Measurements from ENCODE around the gene KRTAP4-9. TPM values are rescaled to one million over a fixed set of nuclear protein-coding genes. Genes with fewer than 3 reads are reported as not detected.
A peak's percentile ranks its signal among the peaks of the same experiment; 100 is the strongest.
"Not testable (repeated sequence)": the region's sequence is repeated elsewhere in the genome, so short reads cannot be mapped to it uniquely, and the experiment has no call there.

Gene KRTAP4-9
- total and polyA plus RNA-seq, 7 experiments from 2014 or later, result not detected

- POLR2A ChIA-PET; H3K4me3 ChIP-seq (ENCODE audit: low read length); H3K36me3 ChIP-seq (ENCODE audit: control insufficient read depth in 2 of 3, insufficient read depth in 3 of 3, low read length in 3 of 3); DNase-seq; H3K9me3 Mint-ChIP-seq; H3K36me3 Mint-ChIP-seq; H3K27ac ChIP-seq (ENCODE audit: low read depth, low read length); CTCF ChIA-PET; intact Hi-C loops (cut with micrococcal nuclease); H3K27me3 ChIP-seq (ENCODE audit: control insufficient read depth in 2 of 2, insufficient read depth in 2 of 2, low read length in 2 of 2); H3K9me3 ChIP-seq (ENCODE audit: control insufficient read depth in 2 of 3, low read length in 3 of 3); ATAC-seq; H3K4me1 ChIP-seq (ENCODE audit: control insufficient read depth in 2 of 2, insufficient read depth in 2 of 2, low read length in 2 of 2): not testable (repeated sequence)
- Mint-ChIP-seq H3K4me1 (peaks cover 4 to 53% (median 38%) of the 10 kb centered on the region in 7 donors), H3K27ac (peak within 1 kb of the TSS in 7 of 9 donors; percentile 25 to 92 (median 55)), H3K4me3 (peak within 1 kb of the TSS in 1 of 10 donors; percentile 29), H3K27me3 (peaks cover 0 to 17% (median 0%) of the 10 kb centered on the region in 5 donors)
Observed at GRCh38 chr17:41117846-41118386, 12.7 kb downstream of the KRTAP4-9 start, which contains the start of gene KRTAP4-11. Gene KRTAP4-11, minus strand, starts transcription at chr17:41118373. Its CDS starts 58 bp downstream, at chr17:41118315.

- Histone ChIP-seq H3K36me3 (ENCODE audit: control insufficient read depth in 2 of 3, insufficient read depth in 3 of 3, low read length in 3 of 3) (no peaks in the 10 kb centered on the region), H3K27ac (ENCODE audit: low read depth, low read length) (no peak overlapping the region), H3K9me3 (ENCODE audit: control insufficient read depth in 2 of 3, low read length in 3 of 3) (no peaks in the 10 kb centered on the region), H3K27me3 (ENCODE audit: control insufficient read depth in 2 of 2, insufficient read depth in 2 of 2, low read length in 2 of 2) (no peaks in the 10 kb centered on the region), H3K4me3 (ENCODE audit: low read length) (no peak overlapping the region), H3K4me1 (ENCODE audit: control insufficient read depth in 2 of 2, insufficient read depth in 2 of 2, low read length in 2 of 2) (peaks cover 5 to 17% of the 10 kb centered on the region in 2 donors)
- H3K4me1 Mint-ChIP-seq, result peaks cover 4 to 60% (median 45%) of the 10 kb centered on the region in 7 donors
- intact Hi-C loops (cut with micrococcal nuclease), result no loop called here
- peaks cover 0 to 4% (median 0%) of the 10 kb centered on the region in 5 donors for H3K36me3 Mint-ChIP-seq
- POLR2A ChIA-PET, result interaction anchor here (0.6 kb wide), 1 partner anchor 8 kb away, joined by 4 read pairs; no protein-coding TSS in a partner anchor
- H3K9me3 Mint-ChIP-seq, result peaks cover 0 to 8% (median 0%) of the 10 kb centered on the region in 11 donors
- peak overlapping the region in 3 of 9 donors; percentile 12 to 53 (median 43) for H3K27ac Mint-ChIP-seq
- peaks cover 0 to 19% (median 0%) of the 10 kb centered on the region in 5 donors for H3K27me3 Mint-ChIP-seq
- CTCF ChIA-PET, result no interaction called here
- ATAC-seq (no peak), DNase-seq (no peak)
- no peak overlapping the region for H3K4me3 Mint-ChIP-seq
Observed at GRCh38 chr17:41118721-41119120, 13.5 kb downstream of the KRTAP4-9 start.

- peak in 5 of 9 donors; percentile 38 to 63 (median 52) for DNase-seq
- H3K36me3 ChIP-seq (ENCODE audit: control insufficient read depth in 2 of 3, insufficient read depth in 3 of 3, low read length in 3 of 3); H3K9me3 Mint-ChIP-seq; H3K27ac ChIP-seq (ENCODE audit: low read depth, low read length); H3K27me3 ChIP-seq (ENCODE audit: control insufficient read depth in 2 of 2, insufficient read depth in 2 of 2, low read length in 2 of 2); H3K4me3 ChIP-seq (ENCODE audit: low read length); H3K36me3 Mint-ChIP-seq; H3K9me3 ChIP-seq (ENCODE audit: control insufficient read depth in 2 of 3, low read length in 3 of 3): not testable (repeated sequence)
- Mint-ChIP-seq H3K4me1 (peaks cover 4 to 72% (median 55%) of the 10 kb centered on the region in 7 donors), H3K27me3 (peaks cover 0 to 19% (median 0%) of the 10 kb centered on the region in 5 donors), H3K4me3 (peak overlapping the region in 8 of 10 donors; percentile 34 to 83 (median 64)), H3K27ac (peak overlapping the region in 7 of 9 donors; percentile 76 to 95 (median 87))
- intact Hi-C loops (cut with micrococcal nuclease), result loop anchor here in 1 of 2 donors (1.0 to 5.0 kb wide), 3 partner anchors 188 to 547 kb away; no protein-coding TSS in a partner anchor
- peak; percentile 78 for ATAC-seq
- CTCF ChIA-PET, result interaction anchor here (1.0 to 1.6 kb wide), 3 partner anchors 189 to 587 kb away, joined by 3 to 6 read pairs (median 3); partner anchors contain the start of gene KRTAP16-1
- POLR2A ChIA-PET, result interaction anchor here (0.7 to 1.2 kb wide), 2 partner anchors 187 to 188 kb away, joined by 3 to 4 read pairs; no protein-coding TSS in a partner anchor
- H3K4me1 ChIP-seq (ENCODE audit: control insufficient read depth in 2 of 2, insufficient read depth in 2 of 2, low read length in 2 of 2), result peaks cover 18 to 27% of the 10 kb centered on the region in 2 donors
Observed at GRCh38 chr17:41119696-41120690, 14.8 kb downstream of the KRTAP4-9 start.

- Mint-ChIP-seq H3K36me3 (peaks cover 0 to 4% (median 0%) of the 10 kb centered on the region in 5 donors), H3K4me1 (peaks cover 4 to 84% (median 70%) of the 10 kb centered on the region in 7 donors), H3K27ac (peak overlapping the region in 2 of 9 donors; percentile 28 to 45), H3K27me3 (peaks cover 0 to 12% (median 0%) of the 10 kb centered on the region in 5 donors), H3K9me3 (peaks cover 0 to 13% (median 0%) of the 10 kb centered on the region in 11 donors), H3K4me3 (peak overlapping the region in 1 of 10 donors; percentile 16)
- Histone ChIP-seq H3K4me3 (ENCODE audit: low read length) (no peak overlapping the region), H3K27ac (ENCODE audit: low read depth, low read length) (no peak overlapping the region), H3K27me3 (ENCODE audit: control insufficient read depth in 2 of 2, insufficient read depth in 2 of 2, low read length in 2 of 2) (no peaks in the 10 kb centered on the region), H3K4me1 (ENCODE audit: control insufficient read depth in 2 of 2, insufficient read depth in 2 of 2, low read length in 2 of 2) (peaks cover 26 to 43% of the 10 kb centered on the region in 2 donors), H3K9me3 (ENCODE audit: control insufficient read depth in 2 of 3, low read length in 3 of 3) (no peaks in the 10 kb centered on the region), H3K36me3 (ENCODE audit: control insufficient read depth in 2 of 3, insufficient read depth in 3 of 3, low read length in 3 of 3) (no peaks in the 10 kb centered on the region)
- ChIA-PET CTCF (no interaction called here), POLR2A (interaction anchor here (1.1 kb wide), 1 partner anchor 200 kb away, joined by 3 read pairs; no protein-coding TSS in a partner anchor)
- intact Hi-C loops (cut with micrococcal nuclease), result loop anchor here in 1 of 2 donors (5.0 kb wide), 1 partner anchor 546 kb away; no protein-coding TSS in a partner anchor
- ATAC-seq (no peak), DNase-seq (no peak)
Observed at GRCh38 chr17:41121742-41122141, 16.6 kb downstream of the KRTAP4-9 start.

- intact Hi-C loops (cut with micrococcal nuclease), result loop anchor here in 1 of 2 donors (5.0 kb wide), 1 partner anchor 544 kb away; no protein-coding TSS in a partner anchor
- H3K36me3 ChIP-seq (ENCODE audit: control insufficient read depth in 2 of 3, insufficient read depth in 3 of 3, low read length in 3 of 3); H3K4me3 ChIP-seq (ENCODE audit: low read length); H3K27ac ChIP-seq (ENCODE audit: low read depth, low read length); H3K36me3 Mint-ChIP-seq; H3K27me3 Mint-ChIP-seq; CTCF ChIA-PET; H3K9me3 ChIP-seq (ENCODE audit: control insufficient read depth in 2 of 3, low read length in 3 of 3); H3K27me3 ChIP-seq (ENCODE audit: control insufficient read depth in 2 of 2, insufficient read depth in 2 of 2, low read length in 2 of 2): not testable (repeated sequence)
- Mint-ChIP-seq H3K27ac (peak overlapping the region in 7 of 9 donors; percentile 59 to 93 (median 85)), H3K4me3 (peak overlapping the region in 8 of 10 donors; percentile 73 to 97 (median 87)), H3K9me3 (peaks cover 0 to 19% (median 1%) of the 10 kb centered on the region in 11 donors), H3K4me1 (peaks cover 4 to 87% (median 71%) of the 10 kb centered on the region in 7 donors)
- ATAC-seq (peak; percentile 41), DNase-seq (peak in 5 of 9 donors; percentile 5 to 32 (median 20))
- H3K4me1 ChIP-seq (ENCODE audit: control insufficient read depth in 2 of 2, insufficient read depth in 2 of 2, low read length in 2 of 2), result peaks cover 26 to 43% of the 10 kb centered on the region in 2 donors
- POLR2A ChIA-PET, result interaction anchor here (1.1 to 1.9 kb wide), 2 partner anchors 185 to 198 kb away, joined by 3 to 8 read pairs; partner anchors contain the start of gene KRTAP16-1
Observed at GRCh38 chr17:41123292-41123990, 18.3 kb downstream of the KRTAP4-9 start.
